ENCODE results near the gene EFEMP2.
A peak's percentile ranks its signal among the peaks of the same experiment; 100 is the strongest.

EFEMP2 gene

DNA sequence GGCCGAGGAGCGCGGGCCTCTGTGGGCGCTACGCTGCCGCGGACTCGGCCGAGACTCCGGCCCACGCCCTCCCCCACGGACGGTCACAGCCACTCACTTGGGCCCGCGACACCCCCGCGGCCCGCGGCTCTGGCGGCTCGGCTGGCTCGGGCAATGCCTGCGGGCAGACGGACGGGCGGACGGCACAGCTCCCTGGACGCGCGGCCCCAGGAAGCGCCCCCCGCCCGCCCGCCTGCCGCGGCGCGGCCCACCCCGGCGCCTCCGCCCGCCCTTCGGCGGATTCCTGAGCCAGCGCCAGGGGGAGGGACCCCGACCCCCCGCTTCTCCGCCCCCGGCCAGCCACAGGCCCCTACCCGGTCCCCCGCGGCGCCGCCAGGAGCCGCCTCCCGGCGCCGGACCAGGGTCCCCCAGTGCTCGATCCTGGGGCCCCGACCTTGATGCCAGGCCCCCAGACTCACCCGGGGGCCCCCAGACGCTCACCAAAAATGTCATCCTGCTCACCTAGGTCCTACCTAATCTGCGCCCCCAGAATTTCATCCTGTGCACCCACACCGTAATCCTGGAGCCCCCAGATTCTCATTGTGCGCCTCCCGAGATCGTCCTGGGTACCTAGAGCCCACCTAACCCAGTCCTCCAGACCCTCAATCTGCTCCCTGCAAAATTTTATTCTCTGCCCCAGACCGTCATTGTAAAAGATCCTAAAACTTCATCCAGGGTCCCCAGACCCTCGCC is at the start of gene EFEMP2:
Gene EFEMP2 (minus strand): TSS at position 215 of the 732 bp plus-strand sequence. CDS start 446 bp downstream, outside the sequence.
- H3K27me3 Mint-ChIP-seq, result peaks cover 6% of the 10 kb centered on the region
- H3K4me1 Mint-ChIP-seq, result peaks cover 59% of the 10 kb centered on the region
- H3K9me3 Mint-ChIP-seq, result no peaks in the 10 kb centered on the region
- H3K27ac Mint-ChIP-seq, result peak within 1 kb of the TSS; percentile 88 to 97
- DNase-seq (no peak), ATAC-seq (peak; percentile 13)
- H3K4me3 Mint-ChIP-seq, result peak within 1 kb of the TSS; percentile 91 to 98

DNA sequence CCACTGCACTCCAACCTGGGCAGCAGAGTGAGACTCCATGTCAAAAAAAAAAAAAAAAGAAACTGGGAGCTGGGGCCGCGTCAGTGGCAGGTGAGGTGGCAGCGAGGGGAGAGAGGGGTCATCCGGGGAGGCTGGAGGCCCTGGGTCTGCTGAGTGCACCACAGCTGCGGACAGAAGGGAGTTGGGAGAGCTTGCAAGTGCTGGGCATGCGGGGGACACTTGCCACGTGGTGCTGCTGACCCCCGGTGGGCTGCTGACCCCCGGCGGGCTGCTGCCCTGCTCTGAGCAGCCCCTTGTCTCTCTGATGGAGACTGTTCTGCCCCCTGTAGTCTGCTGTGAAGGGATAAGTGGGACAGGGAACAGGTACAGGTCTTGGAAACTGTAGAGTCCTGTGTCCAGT is 49.3 kb upstream of the EFEMP2 start:
- no peak for ATAC-seq
- no peaks in the 10 kb centered on the region for H3K27me3 Mint-ChIP-seq
- H3K4me1 Mint-ChIP-seq, result peaks cover 34% of the 10 kb centered on the region
- H3K9me3 Mint-ChIP-seq, result no peaks in the 10 kb centered on the region
- no peak overlapping the region for H3K4me3 Mint-ChIP-seq
- H3K27ac Mint-ChIP-seq, result no peak overlapping the region
- no peak for DNase-seq

DNA sequence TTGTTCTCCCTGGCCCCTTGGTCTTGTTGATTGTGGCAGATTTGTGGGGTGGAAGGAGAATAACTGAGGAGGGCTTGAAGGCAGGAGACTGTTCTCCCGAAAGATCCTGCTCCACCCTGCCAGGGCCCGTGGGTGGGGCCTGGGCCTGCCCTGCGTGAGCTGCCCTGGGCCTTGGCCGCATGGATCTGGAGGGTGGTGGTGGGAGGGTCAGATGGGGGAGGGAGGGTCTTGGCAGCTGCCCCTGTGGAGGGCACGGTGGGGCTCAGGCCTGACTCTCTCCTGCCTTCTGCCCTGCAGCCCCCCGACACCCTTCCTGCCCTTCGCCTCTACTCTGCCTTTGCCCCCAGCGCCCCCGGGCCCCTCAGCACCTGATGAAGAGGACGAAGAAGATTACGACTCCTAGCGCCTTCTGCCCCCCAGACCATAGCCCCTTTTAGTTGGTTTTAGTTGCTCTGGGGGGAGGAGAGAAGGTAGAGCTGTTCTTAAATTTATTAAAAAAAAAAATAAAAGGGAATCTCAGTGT is 48.5 kb upstream of the EFEMP2 start:
- Mint-ChIP-seq H3K4me3 (peak overlapping the region; percentile 88 to 98), H3K9me3 (no peaks in the 10 kb centered on the region), H3K27me3 (no peaks in the 10 kb centered on the region), H3K4me1 (peaks cover 39% of the 10 kb centered on the region), H3K27ac (no peak overlapping the region)
- no peak for ATAC-seq
- no peak for DNase-seq

DNA sequence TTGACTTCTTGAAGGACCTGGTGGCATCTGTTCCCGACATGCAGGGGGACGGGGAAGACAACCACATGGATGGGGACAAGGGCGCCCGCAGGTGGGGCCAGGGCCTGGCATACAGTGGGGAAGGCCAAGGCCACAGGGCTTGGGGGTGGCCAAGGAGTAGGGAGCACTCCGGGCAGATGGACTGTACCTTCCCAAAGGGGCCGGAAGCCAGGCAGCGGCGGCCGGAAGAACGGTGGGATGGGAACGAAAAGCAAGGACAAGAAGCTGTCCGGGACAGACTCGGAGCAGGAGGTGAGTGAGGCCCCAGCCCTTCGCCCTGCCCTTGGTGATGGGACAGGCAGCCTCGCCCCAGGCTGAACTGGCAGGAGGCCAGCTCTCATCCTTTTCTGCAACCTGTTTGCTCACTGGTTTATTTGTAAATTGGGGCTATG is 47.8 kb upstream of the EFEMP2 start:
- H3K9me3 Mint-ChIP-seq, result no peaks in the 10 kb centered on the region
- ATAC-seq (no peak), DNase-seq (no peak)
- H3K27ac Mint-ChIP-seq, result peak overlapping the region; percentile 83 to 97
- peaks cover 46% of the 10 kb centered on the region for H3K4me1 Mint-ChIP-seq
- peak overlapping the region; percentile 88 to 98 for H3K4me3 Mint-ChIP-seq
- no peaks in the 10 kb centered on the region for H3K27me3 Mint-ChIP-seq

DNA sequence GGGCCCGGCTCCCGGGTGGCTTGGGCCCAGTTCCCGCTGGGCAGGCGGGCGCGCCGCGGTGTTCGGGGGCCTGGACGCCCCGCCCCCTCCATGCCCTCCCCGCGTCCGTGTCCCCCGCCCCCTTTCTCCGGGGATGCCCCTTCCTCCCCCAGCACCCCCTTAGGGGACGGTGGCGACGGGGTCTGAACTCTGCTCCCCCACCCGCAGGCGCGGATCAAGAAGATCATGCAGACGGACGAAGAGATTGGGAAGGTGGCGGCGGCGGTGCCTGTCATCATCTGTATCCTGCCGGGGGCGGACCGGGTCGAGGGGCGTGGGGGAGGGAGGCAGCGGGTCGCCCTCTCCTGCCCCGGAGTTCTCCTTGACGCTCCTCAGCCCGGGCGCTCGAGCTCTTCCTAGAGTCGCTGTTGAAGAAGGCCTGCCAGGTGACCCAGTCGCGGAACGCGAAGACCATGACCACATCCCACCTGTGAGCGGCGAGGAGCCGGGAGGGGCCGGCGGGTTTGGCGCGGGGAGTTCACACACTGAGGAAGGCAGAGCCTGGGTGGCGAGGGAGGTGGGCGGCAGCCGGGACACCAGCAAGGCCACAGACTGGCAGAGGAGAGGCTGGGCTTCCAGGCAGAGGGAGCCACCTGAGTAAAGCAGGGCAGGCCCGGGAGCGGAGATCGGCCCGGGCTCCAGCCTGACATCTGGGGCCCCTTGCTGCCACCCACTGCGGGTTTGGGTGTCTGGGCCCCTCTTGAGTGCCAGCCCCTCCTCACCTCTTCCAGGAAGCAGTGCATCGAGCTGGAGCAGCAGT is 47.2 kb upstream of the EFEMP2 start:
- Mint-ChIP-seq H3K4me3 (peak overlapping the region; percentile 88 to 98), H3K9me3 (no peaks in the 10 kb centered on the region), H3K4me1 (peaks cover 52% of the 10 kb centered on the region), H3K27ac (peak overlapping the region; percentile 89 to 97), H3K27me3 (no peaks in the 10 kb centered on the region)
- peak; percentile 64 for ATAC-seq
- peak in 1 of 2 donors; percentile 69 for DNase-seq

DNA sequence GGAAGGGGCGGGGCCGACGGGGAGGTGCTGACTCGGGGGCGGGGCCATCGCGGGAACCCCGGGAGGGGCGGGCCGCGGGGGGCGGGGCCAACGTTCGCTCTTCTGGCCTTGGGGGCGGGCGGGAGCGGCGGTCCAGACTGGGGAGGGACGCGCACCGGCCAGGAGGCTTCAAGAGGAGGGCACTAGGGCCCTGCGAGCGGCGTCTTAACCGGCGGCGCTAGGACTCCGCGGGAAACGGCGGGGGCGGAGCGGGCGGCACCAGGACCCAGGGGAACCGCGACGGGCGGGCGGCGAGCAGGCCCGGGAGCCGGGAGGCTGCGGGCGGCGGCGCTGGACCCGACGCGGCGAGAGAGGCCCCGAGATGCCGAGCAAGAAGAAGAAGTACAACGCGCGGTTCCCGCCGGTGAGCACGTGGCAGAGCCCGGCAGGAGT is 46.6 kb upstream of the EFEMP2 start, which contains the start of gene DRAP1:
Gene DRAP1 (plus strand): TSS at position 286 of the 432 bp plus-strand sequence. CDS start 76 bp downstream, at position 362.
- DNase-seq (peak; percentile 98), ATAC-seq (peak; percentile 95)
- Mint-ChIP-seq H3K9me3 (no peaks in the 10 kb centered on the region), H3K4me1 (peaks cover 57% of the 10 kb centered on the region), H3K27ac (peak within 1 kb of the TSS; percentile 95 to 97), H3K27me3 (no peaks in the 10 kb centered on the region), H3K4me3 (peak within 1 kb of the TSS; percentile 88 to 98)

DNA sequence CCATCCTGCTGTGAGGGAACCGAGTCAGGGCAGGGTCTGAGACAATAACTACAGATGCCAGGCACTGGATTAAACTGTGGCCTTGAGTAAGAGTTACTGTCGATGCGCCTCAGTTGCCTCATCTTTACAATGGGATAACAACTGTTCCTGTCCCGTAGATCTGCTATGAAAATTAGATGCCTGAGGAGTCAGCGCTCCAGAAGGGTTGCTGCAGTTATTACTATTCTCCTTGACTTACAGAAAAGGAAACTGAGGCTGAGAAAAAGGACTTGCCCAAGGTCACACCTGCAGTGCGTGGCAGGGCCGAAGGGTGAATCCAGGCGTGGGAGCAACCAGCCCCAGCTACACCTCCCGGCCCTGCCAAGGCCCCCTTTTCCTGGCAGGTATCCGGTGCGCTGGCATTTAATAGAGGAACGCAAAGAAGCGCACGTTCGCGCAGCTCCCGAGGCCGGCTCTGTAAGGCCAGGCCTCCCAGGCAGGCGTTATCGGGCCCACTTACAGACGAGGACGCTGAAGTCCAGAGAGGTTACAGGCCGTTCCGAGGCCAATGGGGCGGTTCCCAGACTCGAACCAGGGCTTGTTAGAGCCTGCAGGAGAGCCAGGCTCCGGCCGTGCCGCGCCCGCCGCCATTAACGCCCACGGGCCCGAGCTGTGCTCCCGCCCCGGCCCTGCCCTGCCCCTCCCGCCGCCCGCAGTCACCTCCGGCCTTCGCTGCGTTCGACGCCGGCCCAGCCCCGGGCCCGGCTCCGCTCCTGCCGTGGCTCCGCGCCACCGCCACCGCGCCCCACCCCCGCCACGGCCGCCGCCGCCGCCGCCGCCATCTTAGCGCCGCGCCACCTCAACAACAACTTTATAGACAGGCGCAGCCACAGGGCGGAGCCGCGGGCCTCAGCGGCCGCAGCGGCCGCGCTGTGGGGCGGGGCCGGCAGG is 45.9 kb upstream of the EFEMP2 start, which contains the start of gene C11orf68:
Gene C11orf68 (minus strand): TSS at position 852 of the 930 bp plus-strand sequence. CDS start 31 bp downstream, at position 821.
- Mint-ChIP-seq H3K27ac (peak within 1 kb of the TSS; percentile 95 to 97), H3K27me3 (no peaks in the 10 kb centered on the region), H3K9me3 (no peaks in the 10 kb centered on the region), H3K4me3 (peak within 1 kb of the TSS; percentile 88 to 98), H3K4me1 (peaks cover 57% of the 10 kb centered on the region)
- no peak for DNase-seq
- ATAC-seq, result peak; percentile 71

DNA sequence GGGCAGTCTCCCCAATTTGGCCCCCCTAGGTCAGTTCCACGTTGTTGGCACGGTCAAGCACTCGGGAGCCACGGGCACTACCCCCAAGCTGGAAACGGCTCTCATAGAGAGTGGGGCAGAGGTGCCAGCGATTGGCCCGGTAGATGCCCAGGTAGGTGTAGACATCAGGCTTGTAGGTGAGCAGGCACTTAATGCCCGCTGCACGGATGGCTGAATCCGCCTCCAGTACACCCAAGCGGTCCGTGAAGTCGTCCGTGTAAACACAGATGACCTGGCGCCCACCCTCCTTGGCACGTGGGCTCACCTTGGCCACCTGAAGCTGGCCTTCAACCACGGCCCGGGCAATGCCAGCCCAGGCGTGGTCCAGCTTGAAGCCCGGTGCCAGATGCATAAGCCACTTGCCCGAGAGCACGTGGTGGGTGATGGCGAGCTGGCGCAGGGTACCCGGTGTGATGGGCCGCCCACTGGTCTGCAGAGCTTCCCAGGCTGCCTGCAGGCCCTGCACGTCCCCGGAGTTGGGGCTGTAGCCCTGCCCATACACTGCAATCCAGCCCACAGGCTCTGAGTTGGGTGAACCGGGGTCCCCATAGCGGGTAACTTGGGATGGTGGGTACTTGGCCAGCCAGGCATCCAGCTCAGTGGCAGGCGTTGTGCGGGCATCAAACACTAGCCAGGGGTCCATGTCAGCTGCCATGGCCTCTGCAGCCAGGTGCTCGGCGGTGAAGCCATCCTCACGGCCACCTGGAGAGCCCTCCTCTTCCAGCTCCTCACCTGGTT is 45.0 kb upstream of the EFEMP2 start:
- Mint-ChIP-seq H3K27ac (no peak overlapping the region), H3K9me3 (no peaks in the 10 kb centered on the region), H3K27me3 (no peaks in the 10 kb centered on the region), H3K4me3 (peak overlapping the region; percentile 83 to 89), H3K4me1 (peaks cover 57% of the 10 kb centered on the region)
- DNase-seq (no peak), ATAC-seq (no peak)

DNA sequence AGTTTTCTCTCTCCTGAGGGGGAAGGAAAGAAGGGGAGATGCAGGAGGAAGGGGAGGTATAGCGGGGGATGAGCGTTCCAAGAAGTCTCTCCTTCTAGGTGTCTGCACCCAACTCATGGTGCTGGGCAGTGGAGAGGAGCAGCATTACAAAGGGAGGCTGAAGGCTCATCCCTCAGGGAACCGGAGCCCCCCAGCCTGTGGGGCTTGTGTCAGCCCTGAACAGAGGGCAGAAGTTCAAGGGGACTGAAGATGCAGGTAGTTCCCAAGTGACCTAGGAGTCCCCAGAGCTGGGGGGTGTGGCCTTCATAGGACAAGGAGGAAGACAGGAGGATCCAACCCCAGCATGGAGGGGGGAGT is 44.5 kb upstream of the EFEMP2 start:
- ATAC-seq (no peak), DNase-seq (no peak)
- Mint-ChIP-seq H3K4me3 (peak overlapping the region; percentile 64 to 79), H3K27me3 (no peaks in the 10 kb centered on the region), H3K9me3 (no peaks in the 10 kb centered on the region), H3K27ac (no peak overlapping the region), H3K4me1 (peaks cover 52% of the 10 kb centered on the region)

DNA sequence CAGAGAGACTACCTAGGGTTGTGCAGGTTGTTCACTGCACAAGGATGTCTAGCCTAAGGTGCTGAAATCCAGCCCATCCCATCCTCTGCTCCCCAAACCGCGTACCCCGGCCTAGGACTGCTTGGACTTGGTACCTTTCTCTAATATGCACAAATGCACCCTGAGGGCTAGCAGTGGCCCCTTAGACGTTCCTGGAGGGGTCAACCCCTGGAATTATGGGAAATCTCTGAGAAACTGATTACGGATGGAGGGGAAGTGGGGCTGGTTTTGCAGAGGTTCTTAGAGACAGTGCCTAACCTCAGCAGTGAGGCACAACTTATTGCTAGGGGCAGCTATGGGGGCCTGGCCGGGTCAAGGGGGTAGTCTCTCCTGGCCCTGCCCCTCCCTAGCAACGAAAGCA is 43.8 kb upstream of the EFEMP2 start:
- Mint-ChIP-seq H3K4me1 (peaks cover 45% of the 10 kb centered on the region), H3K27me3 (no peaks in the 10 kb centered on the region), H3K27ac (peak overlapping the region; percentile 13 to 22), H3K4me3 (peak overlapping the region in 1 of 2 donors; percentile 79), H3K9me3 (no peaks in the 10 kb centered on the region)
- ATAC-seq, result no peak
- DNase-seq, result no peak

DNA sequence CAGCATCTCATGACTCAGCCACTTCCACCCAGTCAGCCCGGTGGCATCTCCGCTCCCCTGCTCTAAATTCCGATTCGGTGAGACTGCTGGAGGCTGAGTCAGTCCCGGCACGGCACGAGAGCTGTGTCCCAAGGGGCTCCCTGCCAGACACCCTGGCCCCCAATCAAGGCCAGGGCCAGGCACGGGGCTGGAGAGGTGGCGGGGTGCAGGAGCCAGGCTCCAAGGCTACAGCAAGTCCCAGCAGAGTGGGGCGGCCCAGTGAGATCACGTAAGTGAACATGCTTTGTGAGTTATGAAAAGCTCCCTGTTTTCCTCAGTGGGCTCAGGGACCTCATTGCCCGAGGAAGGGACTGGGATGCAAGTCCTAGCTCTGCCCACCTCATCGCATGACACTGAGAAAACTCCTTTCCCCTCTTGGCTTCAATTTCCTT is 43.2 kb upstream of the EFEMP2 start:
- ATAC-seq (no peak), DNase-seq (no peak)
- Mint-ChIP-seq H3K27ac (no peak overlapping the region), H3K27me3 (no peaks in the 10 kb centered on the region), H3K4me1 (peaks cover 43% of the 10 kb centered on the region), H3K4me3 (no peak overlapping the region), H3K9me3 (no peaks in the 10 kb centered on the region)

DNA sequence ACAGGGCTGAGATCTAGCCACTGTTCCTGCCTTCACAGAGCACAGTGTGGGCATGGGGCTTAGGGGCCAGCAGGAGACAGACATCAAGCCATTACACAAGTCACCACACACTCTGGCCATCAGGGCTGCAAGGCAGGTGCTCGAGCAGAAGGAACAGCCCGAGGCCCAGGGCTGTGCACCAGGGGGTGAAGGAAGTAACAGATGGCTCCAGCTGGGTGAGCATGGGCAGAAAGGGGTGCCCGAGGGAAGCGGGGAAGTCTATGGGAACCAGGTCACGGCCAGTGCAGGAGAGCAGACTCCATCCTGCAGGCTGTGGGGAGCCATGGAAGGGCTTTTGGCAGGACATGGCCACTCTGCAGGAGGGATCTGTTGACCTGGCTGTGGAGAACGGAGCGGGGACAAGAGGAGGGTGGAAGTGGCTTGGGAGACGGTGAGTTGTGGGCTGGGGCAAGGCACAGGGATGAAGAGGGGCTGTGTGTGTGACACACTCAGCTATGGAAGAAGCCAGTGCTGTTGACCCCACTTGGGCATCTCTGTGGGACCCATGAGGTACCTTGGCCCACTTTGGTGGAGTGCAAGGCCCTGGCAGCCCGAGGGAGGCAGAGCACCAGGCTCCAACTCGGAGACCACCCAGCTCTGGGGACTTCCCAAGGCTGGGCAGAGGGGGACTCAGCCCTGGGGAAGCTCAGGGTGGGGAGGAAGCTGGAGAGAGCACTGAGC is 42.7 kb upstream of the EFEMP2 start:
- H3K27ac Mint-ChIP-seq, result no peak overlapping the region
- peaks cover 38% of the 10 kb centered on the region for H3K4me1 Mint-ChIP-seq
- no peak for DNase-seq
- H3K9me3 Mint-ChIP-seq, result no peaks in the 10 kb centered on the region
- no peak for ATAC-seq
- no peak overlapping the region for H3K4me3 Mint-ChIP-seq
- H3K27me3 Mint-ChIP-seq, result no peaks in the 10 kb centered on the region

DNA sequence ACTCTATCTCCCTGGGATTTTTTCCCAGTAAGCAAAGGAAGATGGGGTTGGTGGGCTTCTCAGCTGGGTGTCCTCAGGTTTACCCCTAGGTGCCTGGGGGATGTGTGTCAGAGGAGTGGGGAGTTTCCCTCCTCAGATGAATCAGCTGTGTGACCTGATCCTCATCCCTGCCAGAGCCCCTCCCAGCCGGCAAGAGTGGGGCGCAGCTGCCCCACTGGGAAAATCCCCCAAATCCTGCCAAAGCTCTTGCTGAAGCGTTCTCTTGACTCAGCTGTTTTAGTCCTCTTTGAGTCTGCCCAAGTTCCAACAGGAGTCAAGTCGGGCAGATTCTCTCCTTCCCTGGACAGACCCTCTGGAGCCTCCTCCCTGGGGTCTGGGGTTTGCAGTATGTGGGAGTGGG is 40.2 kb upstream of the EFEMP2 start:
- DNase-seq (no peak), ATAC-seq (no peak)
- Mint-ChIP-seq H3K4me1 (peaks cover 39% of the 10 kb centered on the region), H3K4me3 (no peak overlapping the region), H3K9me3 (no peaks in the 10 kb centered on the region), H3K27me3 (no peaks in the 10 kb centered on the region), H3K27ac (no peak overlapping the region)
